Transverse colon (tissue), 4 donors: ENCODE measurements around the gene WNT7A. TPM values are rescaled to one million over a fixed set of nuclear protein-coding genes. Genes with fewer than 3 reads are reported as not detected.

Experiments used
- DNase-seq: peaks from one replicate; pipeline ENCODE4 v3.0.0-alpha.2; 2019
- H3K27ac ChIP-seq, 4 donors: fragments of 200-600 bp; sonication (generic); 2 replicates each; pipeline ENCODE4 v1.5.1; 2016 to 2018; ENCODE audit warnings: inconsistent platforms in 4 of 4
- H3K27me3 ChIP-seq: fragments of 200-600 bp; sonication (generic); 2 replicates; pipeline ENCODE4 v1.5.1; 2017; ENCODE audit warnings: inconsistent platforms
- H3K36me3 ChIP-seq, 4 donors: fragments of 200-600 bp; sonication (generic); 2 replicates each; pipeline ENCODE4 v1.5.1; 2017 to 2019; ENCODE audit warnings: inconsistent platforms in 4 of 4
- H3K4me1 ChIP-seq, 4 donors: fragments of 200-600 bp; sonication (generic); 2 replicates each; pipeline ENCODE4 v1.5.1; 2017 to 2020; ENCODE audit warnings: inconsistent platforms in 4 of 4
- H3K4me3 ChIP-seq, 4 donors: fragments of 200-600 bp; sonication (generic); 1 replicate in 1 of 4; 2 replicates in 3 of 4; pipeline versions ENCODE4 v1.5.1 to v1.6.1; 2017 to 2019; ENCODE audit warnings: inconsistent platforms in 4 of 4
- H3K9me3 ChIP-seq, 2 donors: fragments of 200-600 bp; sonication (generic); 2 replicates each; pipeline ENCODE4 v1.5.1; 2017 to 2019; ENCODE audit warnings: inconsistent platforms in 2 of 2
- EP300 ChIP-seq: sonication (generic); formaldehyde crosslinking; IDR thresholded peaks from one replicate; pipeline ENCODE4 v1.6.1; 2017; ENCODE audit warnings: antibody characterized with exemption, low read depth
- POLR2A ChIP-seq: fragments of 450-650 bp; IDR thresholded peaks from one replicate; pipeline ENCODE4 v1.6.1; 2016; ENCODE audit warnings: antibody characterized with exemption, mild to moderate bottlenecking, moderate library complexity
- POLR2AphosphoS5 ChIP-seq, 3 donors: sonication (generic); formaldehyde crosslinking; IDR thresholded peaks; one replicate each; pipeline ENCODE4 v1.6.1; 2016; ENCODE audit warnings: antibody characterized with exemption in 3 of 3
- WGBS, 2 donors: methylation state at CpG; one replicate each; pipeline ENCODE4 v1.1.5; 2018; ENCODE audit warnings: low coverage in 1 of 2; 5-methylcytosine and 5-hydroxymethylcytosine counted together
- in situ Hi-C, 4 donors: fragments of 200-750 bp; cut with MboI; loops; one replicate each; pipeline versions ENCODE4 v1.15.0 to v1.15.1; 2017; ENCODE audit warnings: low sequenced_read_pairs in 3 of 4, low pct_ligation_motif_present in 1 of 4, low pct_unique_long_range_greater_than_20kb in 1 of 4
- intact Hi-C: fragments of 100-400 bp; cut with DNase I; formaldehyde crosslinking; loops from one replicate; pipeline ENCODE4 v1.15.1; 2023; ENCODE audit warnings: low total_unique reads
- total RNA-seq, 4 donors: library from RNA; depleted of rRNA; stranded (reverse); fragments of >200 nt; gene quantifications; one replicate each; pipeline ENCODE4 v1.1.0, GENCODE V29; 2016
- TF ChIP-seq, protein P1 (sequence below), 5 experiments: fragments of 200-600 bp in 3 of 5; fragments of 450-650 bp in 2 of 5; sonication (generic) in 3 of 5; IDR thresholded peaks; 1 replicate in 2 of 5; 2 replicates in 3 of 5; pipeline ENCODE4 v1.5.1; 2016 to 2017; ENCODE audit warnings: antibody characterized with exemption in 5 of 5, inconsistent platforms in 3 of 5, mild to moderate bottlenecking in 2 of 5, moderate library complexity in 1 of 5

WNT7A gene
- total RNA-seq, 4 donors from 2014 or later: not detected

- TF ChIP-seq POLR2A: no peak
- no peak for TF ChIP-seq EP300
- TF ChIP-seq, protein P1, sequence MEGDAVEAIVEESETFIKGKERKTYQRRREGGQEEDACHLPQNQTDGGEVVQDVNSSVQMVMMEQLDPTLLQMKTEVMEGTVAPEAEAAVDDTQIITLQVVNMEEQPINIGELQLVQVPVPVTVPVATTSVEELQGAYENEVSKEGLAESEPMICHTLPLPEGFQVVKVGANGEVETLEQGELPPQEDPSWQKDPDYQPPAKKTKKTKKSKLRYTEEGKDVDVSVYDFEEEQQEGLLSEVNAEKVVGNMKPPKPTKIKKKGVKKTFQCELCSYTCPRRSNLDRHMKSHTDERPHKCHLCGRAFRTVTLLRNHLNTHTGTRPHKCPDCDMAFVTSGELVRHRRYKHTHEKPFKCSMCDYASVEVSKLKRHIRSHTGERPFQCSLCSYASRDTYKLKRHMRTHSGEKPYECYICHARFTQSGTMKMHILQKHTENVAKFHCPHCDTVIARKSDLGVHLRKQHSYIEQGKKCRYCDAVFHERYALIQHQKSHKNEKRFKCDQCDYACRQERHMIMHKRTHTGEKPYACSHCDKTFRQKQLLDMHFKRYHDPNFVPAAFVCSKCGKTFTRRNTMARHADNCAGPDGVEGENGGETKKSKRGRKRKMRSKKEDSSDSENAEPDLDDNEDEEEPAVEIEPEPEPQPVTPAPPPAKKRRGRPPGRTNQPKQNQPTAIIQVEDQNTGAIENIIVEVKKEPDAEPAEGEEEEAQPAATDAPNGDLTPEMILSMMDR (IDR thresholded peaks at IDR 0.05): no peak
- TF ChIP-seq POLR2AphosphoS5 (IDR thresholded peaks at IDR 0.05): no peak
- DNase-seq: no peak
- H3K27me3 ChIP-seq: peaks cover 12% of the 10 kb centered on the region
- no peaks in the 10 kb centered on the region for H3K9me3 ChIP-seq
- H3K4me1 ChIP-seq: no peaks in the 10 kb centered on the region
- H3K27ac ChIP-seq: no peak overlapping the region
- H3K4me3 ChIP-seq: no peak overlapping the region
- in situ Hi-C loops: no loop called here
- no peaks in the 10 kb centered on the region for H3K36me3 ChIP-seq
- intact Hi-C loops: no loop called here
- 91% methylated on average over 25 of the region's 25 CpGs; no CpG with 5 or more reads in 1 of the 2 donors for WGBS, 2 donors
Observed at GRCh38 chr3:13854492-13854891, 25.4 kb downstream of the WNT7A start.

- no peaks in the 10 kb centered on the region for H3K36me3 ChIP-seq
- no peak for TF ChIP-seq POLR2A
- no peak for TF ChIP-seq EP300
- TF ChIP-seq, protein P1 (IDR thresholded peaks at IDR 0.05): no peak
- TF ChIP-seq POLR2AphosphoS5 (IDR thresholded peaks at IDR 0.05): no peak
- in situ Hi-C loops (no loop called here), intact Hi-C loops (no loop called here)
- H3K27me3 ChIP-seq: peaks cover 12% of the 10 kb centered on the region
- H3K9me3 ChIP-seq: no peaks in the 10 kb centered on the region
- no peaks in the 10 kb centered on the region for H3K4me1 ChIP-seq
- no peak overlapping the region for H3K27ac ChIP-seq
- DNase-seq: no peak
- 22% methylated on average over 1 of the region's 1 CpG; no CpG with 5 or more reads in 1 of the 2 donors for WGBS, 2 donors
- H3K4me3 ChIP-seq: no peak overlapping the region
Observed at GRCh38 chr3:13853978-13854296, 25.9 kb downstream of the WNT7A start.

- Histone ChIP-seq H3K27me3 (peaks cover 12% of the 10 kb centered on the region), H3K27ac (no peak overlapping the region), H3K4me3 (no peak overlapping the region), H3K4me1 (no peaks in the 10 kb centered on the region), H3K9me3 (no peaks in the 10 kb centered on the region), H3K36me3 (no peaks in the 10 kb centered on the region)
- in situ Hi-C loops (no loop called here), intact Hi-C loops (no loop called here)
- 53 to 60% methylated on average over 4 to 11 of the region's 11 CpGs for WGBS, 2 donors
- no peak for DNase-seq
- TF ChIP-seq, protein P1 (IDR thresholded peaks at IDR 0.05): no peak
- TF ChIP-seq POLR2AphosphoS5 (IDR thresholded peaks at IDR 0.05) (no peak), EP300 (no peak), POLR2A (no peak)
Observed at GRCh38 chr3:13853256-13853977, 26.5 kb downstream of the WNT7A start.

GRCh38 chr3:13852638-13853009 is 27.2 kb downstream of the WNT7A start:
- H3K27me3 ChIP-seq: peaks cover 12% of the 10 kb centered on the region
- no peak overlapping the region for H3K4me3 ChIP-seq
- in situ Hi-C loops (no loop called here), intact Hi-C loops (no loop called here)
- no peaks in the 10 kb centered on the region for H3K36me3 ChIP-seq
- no peak for DNase-seq
- TF ChIP-seq POLR2A: no peak
- TF ChIP-seq POLR2AphosphoS5 (IDR thresholded peaks at IDR 0.05): no peak
- TF ChIP-seq EP300: no peak
- TF ChIP-seq, protein P1 (IDR thresholded peaks at IDR 0.05): no peak
- WGBS, 2 donors: 51% methylated on average over 4 of the region's 4 CpGs; no CpG with 5 or more reads in 1 of the 2 donors
- no peaks in the 10 kb centered on the region for H3K4me1 ChIP-seq
- no peaks in the 10 kb centered on the region for H3K9me3 ChIP-seq
- no peak overlapping the region for H3K27ac ChIP-seq
